GM19035 (cell line): ENCODE data around the gene BTBD19.

Source experiments
- ATAC-seq: cut with Tn5 transposase; IDR thresholded peaks from one replicate; pipeline ENCODE4 v1.9.1; 2021; ENCODE audit not compliant: unreplicated experiment

BTBD19 gene

DNA sequence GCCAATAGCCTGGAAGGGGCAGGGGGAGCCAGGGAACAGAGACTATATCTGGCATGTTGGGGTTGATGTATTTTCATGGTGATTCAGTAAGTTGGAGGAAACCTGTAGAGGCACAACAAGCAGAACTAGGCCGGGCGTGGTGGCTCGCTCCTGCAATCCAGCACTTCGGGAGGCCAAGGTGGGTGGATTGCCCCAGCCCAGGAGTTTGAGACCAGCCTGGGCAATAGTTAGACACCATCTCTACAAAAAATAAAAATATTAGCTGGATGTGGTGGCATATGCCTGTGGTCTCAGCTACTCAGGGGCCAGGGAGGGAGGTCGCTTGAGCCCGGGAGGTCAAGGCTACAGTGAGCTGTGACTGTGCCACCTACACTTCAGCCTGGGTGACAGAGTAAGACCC, 44.9 kb downstream of the BTBD19 start:
- no peak for ATAC-seq

GRCh38 chr1:44854970-44855369, 46.6 kb downstream of the BTBD19 start:
- ATAC-seq = no peak

DNA sequence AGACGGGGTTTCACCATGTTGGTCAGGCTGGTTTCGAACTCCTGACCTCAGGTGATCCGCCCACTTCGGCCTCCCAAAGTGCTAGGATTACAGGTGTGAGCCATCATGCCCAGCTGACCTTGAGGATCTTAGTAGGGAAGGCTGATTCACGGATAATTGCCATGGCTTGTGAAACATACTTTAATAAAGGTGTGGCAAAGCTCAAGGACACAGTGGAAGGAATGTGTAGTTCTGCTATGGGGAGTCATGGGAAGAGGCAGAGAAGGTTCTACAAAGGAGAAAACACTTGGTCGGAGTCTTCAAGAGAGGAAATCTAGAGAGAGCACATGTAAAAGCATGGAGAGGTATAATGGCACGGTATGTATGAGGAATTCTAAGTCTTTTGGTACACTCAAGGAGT, 47.4 kb downstream of the BTBD19 start:
- ATAC-seq = no peak

DNA sequence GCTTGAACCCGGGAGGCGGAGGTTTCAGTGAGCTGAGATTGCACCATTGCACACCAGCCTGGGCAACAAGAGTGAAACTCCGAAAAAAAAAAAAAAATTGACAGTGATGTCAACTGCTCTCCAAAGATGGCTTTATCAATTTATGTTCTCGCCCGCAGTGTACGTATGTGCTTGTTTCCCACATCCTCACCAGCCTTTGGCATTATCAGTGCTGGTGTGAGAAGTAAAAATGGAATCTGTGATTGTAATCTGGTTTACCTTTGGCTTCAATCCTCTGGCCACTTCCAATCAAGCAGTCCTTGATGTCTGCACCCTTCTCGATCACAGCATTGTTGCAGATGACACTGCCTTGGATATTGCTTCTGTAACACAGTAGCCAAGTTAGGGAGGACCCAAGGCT, 49.1 kb downstream of the BTBD19 start:
- ATAC-seq = no peak

GRCh38 chr1:44860331-44860730, 52.0 kb downstream of the BTBD19 start:
- ATAC-seq = no peak

GRCh38 chr1:44860891-44861425, 52.6 kb downstream of the BTBD19 start:
- ATAC-seq = no peak

DNA sequence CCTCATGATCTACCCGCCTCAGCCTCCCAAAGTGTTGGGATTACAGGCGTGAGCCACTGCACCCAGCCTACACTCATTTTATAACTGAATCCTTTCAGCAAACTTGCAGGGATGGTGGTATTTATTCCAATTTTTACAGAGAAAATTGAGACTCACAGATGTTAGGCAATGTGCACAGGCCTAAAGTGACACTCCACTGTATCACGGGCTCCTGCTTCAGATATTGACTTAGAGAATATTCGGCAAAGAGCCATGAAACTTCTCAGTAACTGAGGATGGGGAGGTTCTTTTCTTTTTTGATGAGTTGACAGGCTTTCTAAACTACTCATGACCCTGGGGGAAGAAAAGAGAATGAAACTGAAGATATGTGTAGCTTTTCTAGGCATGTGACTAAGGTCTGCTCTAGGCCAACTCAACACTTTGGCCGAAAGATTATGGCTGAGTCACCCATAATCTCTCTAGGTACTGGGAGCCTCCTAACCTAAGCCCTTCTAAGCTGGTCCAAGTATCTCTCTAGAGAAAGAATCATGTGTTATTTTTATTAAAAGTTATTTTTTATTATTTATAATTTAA, 54.6 kb downstream of the BTBD19 start:
- ATAC-seq = no peak
